GM12892 (cell line): ENCODE results near the gene ZMYND8.

Source experiments
- POLR2A ChIP-seq: IDR thresholded peaks from 2 replicates; pipeline ENCODE4 v1.6.1; 2011; ENCODE audit warnings: low read depth, low read length, control low read depth
- POLR2AphosphoS5 ChIP-seq: IDR thresholded peaks from 2 replicates; pipeline ENCODE4 v1.6.1; 2011; ENCODE audit warnings: low read depth, low read length, control low read depth
- TAF1 ChIP-seq: IDR thresholded peaks from 2 replicates; pipeline ENCODE4 v1.6.1; 2011; ENCODE audit warnings: low read depth, mild to moderate bottlenecking, control low read depth, low read length, borderline replicate concordance

- TF ChIP-seq POLR2A (no peak), POLR2AphosphoS5 (no peak), TAF1 (no peak)
Measured at GRCh38 chr20:47320990-47321805, 35.3 kb downstream of the ZMYND8 start.
